Measurements from ENCODE around the gene BTK. TPM values are rescaled to one million over a fixed set of nuclear protein-coding genes. Genes with fewer than 3 reads are reported as not detected.

Gene BTK
- total RNA-seq, 1 experiment from 2014 or later, result 0.37 TPM

- RAD21 ChIA-PET (ENCODE audit: low non-redundant PET in 1 of 2, low total read pairs in 2 of 2, uncharacterized antibody in 2 of 2, unreplicated experiment in 2 of 2), result no interaction called here
- Histone ChIP-seq H3K27me3 (ENCODE audit: insufficient read depth, low read length) (no peaks in the 10 kb centered on the region), H3K9me3 (ENCODE audit: control insufficient read depth in 1 of 2, insufficient read depth in 1 of 2, low read depth in 1 of 2, low read length in 2 of 2) (no peaks in the 10 kb centered on the region), H3K4me2 (ENCODE audit: low read length) (no peak overlapping the region), H3K27ac (ENCODE audit: low read depth, low read length) (no peak overlapping the region), H3K9ac (ENCODE audit: low read length) (no peak overlapping the region), H3K79me2 (ENCODE audit: insufficient read depth, low read length) (no peaks in the 10 kb centered on the region), H3K9me2 (ENCODE audit: insufficient read depth) (no peaks in the 10 kb centered on the region), H3K4me1 (ENCODE audit: control insufficient read depth in 1 of 2, insufficient read depth in 2 of 2, low read length in 2 of 2) (no peaks in the 10 kb centered on the region), H4K20me1 (ENCODE audit: insufficient read depth) (no peaks in the 10 kb centered on the region), H3K4me3 (replicated peaks in 1 of 2; ENCODE audit: low read depth in 1 of 2, low read length in 2 of 2) (no peak overlapping the region), H3K36me3 (ENCODE audit: control insufficient read depth in 1 of 2, insufficient read depth in 2 of 2, low read length in 2 of 2) (no peaks in the 10 kb centered on the region), H2AFZ (ENCODE audit: low read depth, low read length, poor library complexity, severe bottlenecking) (no peak overlapping the region)
- CTCF ChIA-PET, result no interaction called here
- DNase-seq (ENCODE audit: low read depth, low spot score), result no peak
- no TSS peak for BruUV-seq (replicated peaks)
- POLR2A ChIA-PET, result no interaction called here
- no peak for ATAC-seq
- TF ChIP-seq EZH2 (IDR thresholded peaks at IDR 0.05) (no peak), SIN3A (IDR thresholded peaks at IDR 0.05; ENCODE audit: low read depth) (no peak), ATF3 (IDR thresholded peaks at IDR 0.05) (no peak), ELF1 (IDR thresholded peaks at IDR 0.05; ENCODE audit: borderline replicate concordance, low read depth) (no peak), CTCF (IDR thresholded peaks at IDR 0.05 in 2 of 3, conservative IDR thresholded peaks at IDR 0.05 in 1 of 3; ENCODE audit: borderline replicate concordance in 1 of 3, insufficient read depth in 1 of 3, low read depth in 2 of 3, low read length in 2 of 3) (no peak), POLR2AphosphoS5 (IDR thresholded peaks at IDR 0.05; ENCODE audit: low read depth, low read length) (no peak)
- intact Hi-C loops (cut with micrococcal nuclease), result no loop called here
These were observed 17.2 kb downstream of the BTK start for GRCh38 chrX:101368800-101369199.

GRCh38 chrX:101365301-101365795 lies 20.6 kb downstream of the BTK start:
- no peaks in the 10 kb centered on the region for H3K4me1 ChIP-seq (ENCODE audit: control insufficient read depth in 1 of 2, insufficient read depth in 2 of 2, low read length in 2 of 2)
- no peaks in the 10 kb centered on the region for H3K27me3 ChIP-seq (ENCODE audit: insufficient read depth, low read length)
- POLR2A ChIA-PET, result interaction anchor here (1.3 kb wide), 1 partner anchor 25 kb away, joined by 3 read pairs; no protein-coding TSS in a partner anchor
- no TSS peak for BruUV-seq (replicated peaks)
- DNase-seq (ENCODE audit: low read depth, low spot score), result no peak
- intact Hi-C loops (cut with micrococcal nuclease), result no loop called here
- no peaks in the 10 kb centered on the region for H4K20me1 ChIP-seq (ENCODE audit: insufficient read depth)
- no peaks in the 10 kb centered on the region for H3K9me2 ChIP-seq (ENCODE audit: insufficient read depth)
- H3K79me2 ChIP-seq (ENCODE audit: insufficient read depth, low read length), result no peaks in the 10 kb centered on the region
- no peak overlapping the region for H3K4me2 ChIP-seq (ENCODE audit: low read length)
- no peak overlapping the region for H3K4me3 ChIP-seq (replicated peaks in 1 of 2; ENCODE audit: low read depth in 1 of 2, low read length in 2 of 2)
- H3K9ac ChIP-seq (ENCODE audit: low read length), result no peak overlapping the region
- H3K27ac ChIP-seq (ENCODE audit: low read depth, low read length), result no peak overlapping the region
- no peak for ATAC-seq
- no peaks in the 10 kb centered on the region for H3K36me3 ChIP-seq (ENCODE audit: control insufficient read depth in 1 of 2, insufficient read depth in 2 of 2, low read length in 2 of 2)
- no peak overlapping the region for H2AFZ ChIP-seq (ENCODE audit: low read depth, low read length, poor library complexity, severe bottlenecking)
- RAD21 ChIA-PET (ENCODE audit: low non-redundant PET in 1 of 2, low total read pairs in 2 of 2, uncharacterized antibody in 2 of 2, unreplicated experiment in 2 of 2), result no interaction called here
- no peaks in the 10 kb centered on the region for H3K9me3 ChIP-seq (ENCODE audit: control insufficient read depth in 1 of 2, insufficient read depth in 1 of 2, low read depth in 1 of 2, low read length in 2 of 2)
- CTCF ChIA-PET, result no interaction called here
- no peak for TF ChIP-seq ZFX (IDR thresholded peaks at IDR 0.05)
- no peak for TF ChIP-seq SIN3A (IDR thresholded peaks at IDR 0.05; ENCODE audit: low read depth)
- no peak for TF ChIP-seq EZH2 (IDR thresholded peaks at IDR 0.05)
- TF ChIP-seq SP1 (IDR thresholded peaks at IDR 0.05; ENCODE audit: low read depth), result no peak
- no peak for TF ChIP-seq TCF7L2 (IDR thresholded peaks at IDR 0.05; ENCODE audit: borderline replicate concordance, extremely low read depth, insufficient read depth, insufficient read length)
- no peak for TF ChIP-seq REST (IDR thresholded peaks at IDR 0.05; ENCODE audit: low read depth)
- TF ChIP-seq YY1 (IDR thresholded peaks at IDR 0.05; ENCODE audit: extremely low read depth, insufficient replicate concordance, low read depth, low read length), result no peak
- no peak for TF ChIP-seq ZBTB33 (IDR thresholded peaks at IDR 0.05; ENCODE audit: extremely low read depth, insufficient replicate concordance, low read length)
